ENCODE measurements around the gene B3GNT7.
"Not testable (repeated sequence)": the region's sequence is repeated elsewhere in the genome, so short reads cannot be mapped to it uniquely, and the experiment has no call there.

Gene B3GNT7

GRCh38 chr2:231385429-231385828, 10.1 kb upstream of the B3GNT7 start:
- DNase-seq (ENCODE audit: low spot score), result no peak

GRCh38 chr2:231386446-231386845, 9.1 kb upstream of the B3GNT7 start:
- DNase-seq (ENCODE audit: low spot score), result peak; percentile 30

- DNase-seq (ENCODE audit: low spot score), result no peak
Measured at GRCh38 chr2:231387904-231388724, 7.4 kb upstream of the B3GNT7 start.

GRCh38 chr2:231388725-231389346, 6.7 kb upstream of the B3GNT7 start:
- DNase-seq (ENCODE audit: low spot score), result no peak

DNA sequence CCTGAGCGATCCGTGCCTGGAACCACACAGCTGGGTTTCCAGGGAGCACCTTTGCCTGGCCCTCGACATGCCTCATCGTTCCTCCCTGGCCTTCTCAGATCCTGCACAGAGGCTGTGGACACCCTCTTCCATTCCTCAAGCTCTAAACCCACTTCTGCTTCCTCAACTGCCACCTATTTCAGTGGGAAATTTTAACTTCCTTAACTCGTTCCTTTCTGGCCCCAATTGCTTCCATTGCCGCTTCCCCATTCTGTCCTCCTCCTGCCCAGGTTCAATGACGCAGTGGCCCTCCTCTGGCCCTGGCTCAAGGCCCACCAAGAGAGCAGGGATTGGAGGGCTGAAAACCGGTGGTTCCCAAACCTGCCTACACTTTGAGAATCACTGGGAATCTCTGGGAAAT, 4.8 kb upstream of the B3GNT7 start:
- no peak for DNase-seq (ENCODE audit: low spot score)

GRCh38 chr2:231391981-231392380, 3.5 kb upstream of the B3GNT7 start:
- DNase-seq (ENCODE audit: low spot score), result no peak

- no peak for DNase-seq (ENCODE audit: low spot score)
Measured at GRCh38 chr2:231392431-231393148, 2.9 kb upstream of the B3GNT7 start.

DNA sequence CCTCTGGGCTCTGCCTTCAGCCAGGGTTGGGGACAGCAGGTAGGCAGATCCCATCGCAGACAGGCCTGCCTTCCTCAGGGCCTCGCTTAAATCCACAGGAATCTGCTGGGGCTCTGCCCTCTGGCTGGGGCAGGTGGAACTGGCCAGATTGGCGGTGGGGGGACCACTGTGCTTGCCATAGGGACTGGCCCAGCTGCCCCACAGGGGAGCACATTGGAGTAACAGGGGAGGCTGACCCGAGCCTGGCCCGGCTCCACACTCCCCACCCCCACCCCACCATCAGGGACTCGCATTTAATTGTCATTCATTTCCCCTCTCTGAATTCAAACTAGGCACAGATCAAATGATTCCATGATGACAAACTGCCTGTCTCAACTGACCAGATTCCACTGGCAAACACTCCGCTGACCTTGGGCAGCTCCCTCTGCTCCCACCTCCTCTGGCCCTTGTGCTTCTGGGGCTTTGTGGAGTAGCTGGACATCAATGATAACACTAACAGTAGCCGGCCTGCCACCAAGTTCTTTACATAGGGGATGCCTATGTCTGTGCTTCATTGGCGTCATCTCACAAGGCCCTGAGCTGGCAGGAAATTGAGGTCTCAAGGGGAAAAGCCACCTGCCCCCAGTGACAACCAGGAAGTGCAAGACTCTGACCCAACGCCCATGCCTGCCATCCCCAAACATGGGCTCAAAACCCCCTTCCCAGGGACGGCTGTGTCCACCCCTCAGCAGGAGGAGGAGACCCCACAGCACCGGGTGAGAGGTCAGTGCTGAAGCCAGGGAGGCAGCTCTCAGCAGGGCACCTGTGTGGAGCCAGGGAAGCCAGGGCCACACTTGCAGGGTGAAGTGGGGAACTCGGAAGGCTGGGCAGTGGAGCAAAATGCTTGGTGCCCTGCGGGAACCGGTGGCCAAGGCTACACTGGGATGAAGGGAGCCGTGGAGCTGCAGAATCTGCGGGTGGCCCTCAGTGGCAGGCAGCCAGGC, 2.1 kb upstream of the B3GNT7 start:
- no peak for DNase-seq (ENCODE audit: low spot score)

- no peak for DNase-seq (ENCODE audit: low spot score)
Measured at GRCh38 chr2:231394211-231395141, 1.0 kb upstream of the B3GNT7 start.

DNA sequence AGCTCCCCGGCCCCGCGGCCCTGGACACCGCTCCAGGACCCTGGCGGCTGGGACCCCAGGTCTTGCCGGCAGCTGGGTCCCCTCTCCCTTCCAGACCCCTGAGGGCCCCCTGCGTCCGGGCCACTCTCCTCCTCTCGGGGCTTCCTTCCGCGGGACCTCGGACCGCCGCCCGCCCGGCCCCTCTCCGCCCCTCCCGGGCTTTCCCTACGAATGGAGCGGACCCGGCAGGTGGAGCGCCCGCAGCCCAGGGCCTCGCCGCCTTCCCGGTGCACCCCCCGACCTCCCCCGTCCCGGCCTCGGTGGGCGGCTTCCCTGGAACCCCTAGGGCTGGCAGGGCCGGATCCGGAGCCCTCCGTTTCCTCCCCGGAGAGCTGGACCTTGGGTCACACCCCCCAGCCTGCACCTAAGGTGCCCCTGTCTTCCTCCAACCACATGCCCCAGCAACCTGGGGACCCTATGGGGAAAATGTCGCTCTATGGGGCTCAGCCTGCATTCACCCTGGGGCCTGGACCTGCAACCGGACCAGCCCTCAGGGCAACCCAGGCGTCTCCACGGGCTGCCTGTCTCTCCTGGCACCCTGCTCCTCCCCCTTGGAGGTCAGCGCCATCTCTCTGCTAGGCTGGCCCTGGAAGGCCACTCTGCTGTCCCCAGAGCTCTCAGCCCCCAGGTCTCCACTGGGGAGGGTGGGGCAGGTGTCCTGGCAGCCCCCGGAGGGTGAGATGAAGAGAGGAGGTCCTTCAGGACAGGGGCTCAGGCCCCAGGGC, 730 bp downstream of the B3GNT7 start:
- DNase-seq (ENCODE audit: low spot score), result no peak

DNA sequence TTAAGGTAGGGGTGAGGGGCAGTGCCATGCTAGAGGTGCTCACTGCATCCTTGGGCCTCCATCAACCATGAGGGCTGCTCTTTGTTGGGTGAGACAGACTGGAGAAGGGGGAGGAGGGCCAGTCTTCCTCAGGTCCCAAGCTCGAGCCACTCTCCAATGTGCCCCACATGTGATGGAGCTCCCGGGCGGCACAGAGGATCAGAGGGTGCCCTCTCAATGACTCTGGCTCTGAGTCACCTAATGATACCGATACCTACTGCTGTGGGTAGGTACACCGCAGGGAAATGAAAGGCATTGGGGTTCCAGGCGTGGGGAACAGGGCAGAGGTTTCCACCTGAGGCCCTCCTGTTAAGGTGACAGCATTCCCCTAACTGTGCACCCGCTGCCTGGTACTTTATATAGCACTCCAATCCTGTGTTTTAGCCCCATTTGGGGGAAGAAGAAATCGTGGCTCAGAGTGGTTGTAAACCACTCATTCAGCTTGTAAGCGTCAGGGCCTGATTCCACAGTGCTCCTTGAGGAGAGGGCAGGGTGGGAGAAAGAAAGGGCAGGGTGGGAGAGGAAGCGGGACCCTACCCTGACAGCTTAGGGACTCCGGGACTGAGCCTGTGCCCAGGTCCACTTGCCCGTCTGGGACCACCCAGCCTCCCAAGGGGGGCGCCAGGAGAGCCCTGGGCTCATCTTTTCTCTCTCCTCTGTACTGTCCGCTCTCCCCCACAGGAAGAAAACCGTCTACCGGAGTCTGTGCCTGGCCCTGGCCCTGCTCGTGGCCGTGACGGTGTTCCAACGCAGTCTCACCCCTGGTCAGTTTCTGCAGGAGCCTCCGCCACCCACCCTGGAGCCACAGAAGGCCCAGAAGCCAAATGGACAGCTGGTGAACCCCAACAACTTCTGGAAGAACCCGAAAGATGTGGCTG, 1.8 kb downstream of the B3GNT7 start:
- no peak for DNase-seq (ENCODE audit: low spot score)

DNA sequence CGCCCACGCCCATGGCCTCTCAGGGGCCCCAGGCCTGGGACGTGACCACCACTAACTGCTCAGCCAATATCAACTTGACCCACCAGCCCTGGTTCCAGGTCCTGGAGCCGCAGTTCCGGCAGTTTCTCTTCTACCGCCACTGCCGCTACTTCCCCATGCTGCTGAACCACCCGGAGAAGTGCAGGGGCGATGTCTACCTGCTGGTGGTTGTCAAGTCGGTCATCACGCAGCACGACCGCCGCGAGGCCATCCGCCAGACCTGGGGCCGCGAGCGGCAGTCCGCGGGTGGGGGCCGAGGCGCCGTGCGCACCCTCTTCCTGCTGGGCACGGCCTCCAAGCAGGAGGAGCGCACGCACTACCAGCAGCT, 2.4 kb downstream of the B3GNT7 start:
- no peak for DNase-seq (ENCODE audit: low spot score)

- DNase-seq (ENCODE audit: low spot score), result no peak
Measured at GRCh38 chr2:231398585-231398984, 3.1 kb downstream of the B3GNT7 start.

DNA sequence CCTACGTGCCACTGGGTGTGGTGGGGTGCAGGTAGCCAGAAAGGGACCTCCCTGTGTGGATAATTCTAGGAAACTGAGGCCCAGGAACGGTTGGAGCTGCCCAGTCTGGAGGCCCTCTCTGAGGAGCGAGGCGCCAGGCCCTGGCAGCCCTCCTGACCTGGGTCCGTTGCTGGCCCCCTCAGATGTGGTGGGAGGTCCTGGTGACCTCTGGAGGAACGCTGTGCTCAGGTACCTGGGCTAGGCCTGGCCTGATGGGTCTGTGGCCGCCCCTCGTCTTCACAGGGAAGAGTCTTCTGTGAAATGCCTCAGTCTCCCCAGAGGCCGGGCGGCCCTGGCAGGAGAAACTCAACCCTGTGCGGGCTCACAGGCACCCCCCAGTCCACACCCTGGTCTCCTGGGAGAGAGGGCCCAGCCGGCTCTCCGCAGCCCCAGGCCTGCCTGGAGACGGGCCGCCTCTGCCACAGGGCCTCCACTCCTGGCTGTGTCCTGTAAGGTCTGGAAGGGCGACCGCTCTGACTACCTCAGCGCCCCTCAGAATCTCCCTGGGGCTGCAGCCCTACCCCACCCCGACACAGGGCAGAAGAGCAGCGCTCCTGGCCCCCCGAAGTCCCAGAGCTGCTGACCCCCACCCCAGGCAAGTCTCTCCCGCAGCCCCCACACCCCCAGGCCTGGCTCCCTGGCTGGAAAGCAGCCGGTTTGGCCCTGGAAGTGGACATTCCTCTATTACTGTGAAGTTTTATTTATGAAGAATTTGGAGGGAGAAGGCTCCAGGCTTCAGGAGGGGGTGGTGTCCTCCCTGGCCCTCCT, 3.7 kb downstream of the B3GNT7 start:
- DNase-seq (ENCODE audit: low spot score), result no peak

GRCh38 chr2:231399853-231400680, 4.6 kb downstream of the B3GNT7 start:
- DNase-seq (ENCODE audit: low spot score), result no peak

- DNase-seq (ENCODE audit: low spot score), result not testable (repeated sequence)
Measured at GRCh38 chr2:231400681-231401080, 5.2 kb downstream of the B3GNT7 start.

GRCh38 chr2:231401101-231401500, 5.6 kb downstream of the B3GNT7 start:
- DNase-seq (ENCODE audit: low spot score), result not testable (repeated sequence)
